ENCODE measurements around the gene CENPX. TPM values are rescaled to one million over a fixed set of nuclear protein-coding genes. Genes with fewer than 3 reads are reported as not detected.
"Not testable (repeated sequence)": the region's sequence is repeated elsewhere in the genome, so short reads cannot be mapped to it uniquely, and the experiment has no call there.

Gene CENPX
- total RNA-seq, 1 donor from 2014 or later = 38.7 TPM

DNA sequence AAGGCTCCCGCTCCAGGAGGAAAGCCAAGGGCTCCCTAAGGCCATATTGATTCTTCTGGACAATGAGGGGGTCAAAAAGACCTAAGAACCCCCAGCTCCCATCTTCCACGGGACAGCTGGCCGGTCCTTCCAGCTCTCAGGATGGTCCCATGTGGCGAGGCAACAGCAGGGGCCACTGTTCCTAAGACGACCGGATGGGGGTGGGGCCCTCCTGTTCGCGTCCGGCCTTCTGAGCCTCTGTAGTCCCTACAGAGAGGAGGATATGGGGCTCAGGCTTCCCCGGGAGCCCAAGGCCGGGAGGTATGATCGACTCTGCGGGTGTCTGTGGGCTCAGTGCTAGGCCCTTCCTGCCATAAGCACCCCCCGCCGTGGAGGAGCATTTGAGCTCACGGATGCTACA lies 20.8 kb upstream of the CENPX start:
- FAIRE-seq = no peak

DNA sequence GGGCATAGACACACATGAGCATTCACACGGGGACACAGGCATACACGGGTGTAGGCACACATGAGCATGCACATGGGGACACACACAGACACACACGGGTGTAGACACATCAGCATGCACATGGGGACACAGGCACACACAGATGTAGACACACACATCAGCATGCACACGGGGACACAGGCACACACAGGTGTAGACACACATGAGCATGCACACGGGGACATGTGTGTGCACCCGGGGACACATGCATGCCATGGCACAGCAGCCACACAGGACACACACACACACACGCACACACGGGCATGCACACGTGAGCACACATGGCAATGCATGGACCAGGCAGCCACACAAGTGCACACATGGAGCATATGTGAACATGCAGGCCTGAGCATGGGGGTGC lies 20.0 kb upstream of the CENPX start:
- H3K36me3 ChIP-seq (ENCODE audit: control insufficient read depth, insufficient read depth, low read length) = peaks cover 2% of the 10 kb centered on the region
- H3K4me3 ChIP-seq (ENCODE audit: low read depth, low read length) = no peak overlapping the region
- H3K27me3 ChIP-seq (ENCODE audit: control insufficient read depth, insufficient read depth, low read length) = no peaks in the 10 kb centered on the region
- FAIRE-seq (peak; percentile 50), DNase-seq (ENCODE audit: low read depth) (no peak)
- TF ChIP-seq, protein P1, sequence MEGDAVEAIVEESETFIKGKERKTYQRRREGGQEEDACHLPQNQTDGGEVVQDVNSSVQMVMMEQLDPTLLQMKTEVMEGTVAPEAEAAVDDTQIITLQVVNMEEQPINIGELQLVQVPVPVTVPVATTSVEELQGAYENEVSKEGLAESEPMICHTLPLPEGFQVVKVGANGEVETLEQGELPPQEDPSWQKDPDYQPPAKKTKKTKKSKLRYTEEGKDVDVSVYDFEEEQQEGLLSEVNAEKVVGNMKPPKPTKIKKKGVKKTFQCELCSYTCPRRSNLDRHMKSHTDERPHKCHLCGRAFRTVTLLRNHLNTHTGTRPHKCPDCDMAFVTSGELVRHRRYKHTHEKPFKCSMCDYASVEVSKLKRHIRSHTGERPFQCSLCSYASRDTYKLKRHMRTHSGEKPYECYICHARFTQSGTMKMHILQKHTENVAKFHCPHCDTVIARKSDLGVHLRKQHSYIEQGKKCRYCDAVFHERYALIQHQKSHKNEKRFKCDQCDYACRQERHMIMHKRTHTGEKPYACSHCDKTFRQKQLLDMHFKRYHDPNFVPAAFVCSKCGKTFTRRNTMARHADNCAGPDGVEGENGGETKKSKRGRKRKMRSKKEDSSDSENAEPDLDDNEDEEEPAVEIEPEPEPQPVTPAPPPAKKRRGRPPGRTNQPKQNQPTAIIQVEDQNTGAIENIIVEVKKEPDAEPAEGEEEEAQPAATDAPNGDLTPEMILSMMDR (IDR thresholded peaks at IDR 0.05; ENCODE audit: insufficient read depth, low read length, severe bottlenecking) = no peak

More for the DNA sequence above, 20.8 kb upstream of the CENPX start:
- Histone ChIP-seq H3K27me3 (ENCODE audit: control insufficient read depth, insufficient read depth, low read length) (no peaks in the 10 kb centered on the region), H3K36me3 (ENCODE audit: control insufficient read depth, insufficient read depth, low read length) (peaks cover 7% of the 10 kb centered on the region), H3K4me3 (ENCODE audit: low read depth, low read length) (no peak overlapping the region)
- TF ChIP-seq, protein P1 (IDR thresholded peaks at IDR 0.05; ENCODE audit: insufficient read depth, low read length, severe bottlenecking) = no peak
- no peak for DNase-seq (ENCODE audit: low read depth)

DNA sequence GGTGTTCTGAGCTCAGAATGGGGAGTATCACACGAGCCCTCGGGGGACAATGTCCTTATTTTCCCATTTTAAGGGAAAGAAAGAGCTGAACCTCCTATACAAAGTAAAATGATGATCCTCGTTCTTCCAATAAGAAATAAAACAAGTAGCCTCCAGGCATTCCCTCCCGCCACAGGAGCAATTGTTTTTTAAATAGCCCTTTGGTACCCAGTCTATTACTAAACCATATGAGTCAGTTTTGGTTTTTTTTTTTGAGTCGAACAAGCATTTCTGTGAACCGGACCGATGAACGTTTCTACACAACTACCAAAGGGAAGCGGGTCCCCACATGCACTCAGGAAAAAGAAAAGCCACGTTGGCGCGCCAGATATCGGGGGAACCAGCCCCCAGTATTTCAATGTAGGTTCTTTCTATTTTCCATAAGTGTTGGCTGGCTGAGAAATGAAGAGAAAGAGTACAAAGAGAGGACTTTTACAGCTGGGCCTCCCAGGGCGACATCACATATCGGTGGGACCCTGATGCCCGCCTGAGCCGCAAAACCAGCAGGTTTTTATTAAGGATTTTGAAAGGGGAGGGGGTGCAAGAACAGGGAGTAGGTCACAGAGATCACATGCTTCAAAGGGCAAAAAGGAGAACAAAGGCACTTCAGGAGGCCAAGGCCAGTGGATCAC lies 18.6 kb upstream of the CENPX start:
- FAIRE-seq (no peak), DNase-seq (ENCODE audit: low read depth) (peak; percentile 43)
- TF ChIP-seq, protein P1 (IDR thresholded peaks at IDR 0.05; ENCODE audit: insufficient read depth, low read length, severe bottlenecking) = no peak
- Histone ChIP-seq H3K27me3 (ENCODE audit: control insufficient read depth, insufficient read depth, low read length) (no peaks in the 10 kb centered on the region), H3K4me3 (ENCODE audit: low read depth, low read length) (no peak overlapping the region), H3K36me3 (ENCODE audit: control insufficient read depth, insufficient read depth, low read length) (peaks cover 2% of the 10 kb centered on the region)

DNA sequence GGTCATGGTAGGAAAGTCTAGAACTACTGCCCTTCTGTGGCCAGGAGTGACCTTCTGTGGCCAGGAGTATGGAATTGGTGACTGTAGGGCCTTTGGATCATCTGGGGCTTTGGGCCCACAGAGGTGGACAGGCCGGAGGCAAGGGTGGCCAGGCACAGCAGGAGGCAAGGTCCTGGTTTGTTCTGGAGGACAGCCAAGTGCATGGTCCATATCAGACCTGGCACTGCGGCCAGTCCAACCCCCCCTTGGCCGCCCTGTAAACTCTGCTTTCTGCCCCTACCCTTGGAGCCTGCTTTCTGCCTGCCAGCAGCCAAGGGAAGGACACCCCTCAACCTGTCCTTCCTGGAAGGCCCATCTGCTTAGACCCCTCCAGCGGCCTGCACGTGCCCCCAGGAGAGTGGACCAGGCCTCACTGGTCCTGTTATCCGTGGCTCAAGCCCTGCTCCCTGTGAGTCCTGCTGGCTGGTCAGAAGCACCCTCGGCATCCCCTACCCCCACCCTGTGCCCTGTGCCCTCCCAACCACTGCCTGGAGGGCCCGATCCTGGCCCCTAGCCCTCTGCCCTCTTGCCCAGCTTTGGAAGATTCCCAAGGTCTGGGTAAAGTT lies 17.1 kb upstream of the CENPX start:
- Histone ChIP-seq H3K4me3 (ENCODE audit: low read depth, low read length) (no peak overlapping the region), H3K36me3 (ENCODE audit: control insufficient read depth, insufficient read depth, low read length) (peaks cover 5% of the 10 kb centered on the region), H3K27me3 (ENCODE audit: control insufficient read depth, insufficient read depth, low read length) (no peaks in the 10 kb centered on the region)
- FAIRE-seq (no peak), DNase-seq (ENCODE audit: low read depth) (no peak)
- TF ChIP-seq, protein P1 (IDR thresholded peaks at IDR 0.05; ENCODE audit: insufficient read depth, low read length, severe bottlenecking) = no peak

DNA sequence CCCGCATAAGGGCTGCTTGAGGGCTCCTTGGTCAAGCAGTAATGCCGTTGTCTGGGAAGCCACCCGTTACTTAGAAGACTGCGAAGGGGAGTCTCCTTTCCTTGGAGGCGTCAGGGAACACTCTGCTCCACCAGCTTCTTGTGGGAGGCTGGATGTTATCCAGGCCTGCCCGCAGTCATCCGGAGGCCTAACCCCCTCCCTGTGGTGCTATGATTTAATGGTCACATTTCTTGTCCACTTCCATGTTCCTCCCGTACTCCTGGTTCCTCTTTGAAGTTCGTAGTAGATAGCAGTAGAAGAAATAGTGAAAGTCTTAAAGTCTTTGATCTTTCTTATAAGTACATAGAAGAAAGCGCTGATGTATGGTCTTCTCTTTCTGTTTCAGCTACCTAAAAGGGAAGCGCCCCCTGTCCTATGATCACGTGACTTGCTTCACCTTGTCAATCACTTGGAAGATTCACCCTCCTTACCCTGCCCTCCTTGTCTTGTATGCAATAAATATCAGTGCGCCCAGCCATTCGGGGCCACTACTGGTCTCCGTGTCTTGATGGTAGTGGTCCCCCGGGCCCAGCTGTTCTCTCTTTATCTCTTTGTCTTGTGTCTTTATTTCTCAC lies 16.2 kb upstream of the CENPX start:
- DNase-seq (ENCODE audit: low read depth); H3K4me3 ChIP-seq (ENCODE audit: low read depth, low read length); H3K27me3 ChIP-seq (ENCODE audit: control insufficient read depth, insufficient read depth, low read length); H3K36me3 ChIP-seq (ENCODE audit: control insufficient read depth, insufficient read depth, low read length); FAIRE-seq: not testable (repeated sequence)

DNA sequence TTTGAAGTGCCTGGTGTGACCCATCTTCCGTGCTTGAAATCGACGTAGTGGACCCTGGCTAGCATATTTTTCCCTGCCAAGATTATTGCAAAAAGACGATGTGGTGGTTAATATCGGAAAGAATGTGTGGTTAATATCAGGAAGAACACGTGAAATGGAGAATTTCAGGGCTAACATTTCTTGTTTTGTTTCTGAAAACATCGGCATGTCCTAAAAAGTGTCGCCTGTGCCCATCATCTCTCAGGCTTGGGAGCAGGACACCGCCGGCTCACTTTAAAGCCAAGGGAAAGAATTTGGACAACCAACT lies 15.2 kb upstream of the CENPX start:
- Histone ChIP-seq H3K27me3 (ENCODE audit: control insufficient read depth, insufficient read depth, low read length) (no peaks in the 10 kb centered on the region), H3K36me3 (ENCODE audit: control insufficient read depth, insufficient read depth, low read length) (peaks cover 7% of the 10 kb centered on the region), H3K4me3 (ENCODE audit: low read depth, low read length) (peak overlapping the region; percentile 69)
- FAIRE-seq (no peak), DNase-seq (ENCODE audit: low read depth) (no peak)
- TF ChIP-seq, protein P1 (IDR thresholded peaks at IDR 0.05; ENCODE audit: insufficient read depth, low read length, severe bottlenecking) = no peak
